Activated T-cell treated with anti-CD3 and anti-CD28 coated beads for 24 hours (primary cell): Measurements from ENCODE around the gene UNK.

Experiments
- DNase-seq: peaks from one replicate; pipeline ENCODE4 v3.0.0-alpha.2; 2020; ENCODE audit warnings: low read depth

UNK gene

DNA sequence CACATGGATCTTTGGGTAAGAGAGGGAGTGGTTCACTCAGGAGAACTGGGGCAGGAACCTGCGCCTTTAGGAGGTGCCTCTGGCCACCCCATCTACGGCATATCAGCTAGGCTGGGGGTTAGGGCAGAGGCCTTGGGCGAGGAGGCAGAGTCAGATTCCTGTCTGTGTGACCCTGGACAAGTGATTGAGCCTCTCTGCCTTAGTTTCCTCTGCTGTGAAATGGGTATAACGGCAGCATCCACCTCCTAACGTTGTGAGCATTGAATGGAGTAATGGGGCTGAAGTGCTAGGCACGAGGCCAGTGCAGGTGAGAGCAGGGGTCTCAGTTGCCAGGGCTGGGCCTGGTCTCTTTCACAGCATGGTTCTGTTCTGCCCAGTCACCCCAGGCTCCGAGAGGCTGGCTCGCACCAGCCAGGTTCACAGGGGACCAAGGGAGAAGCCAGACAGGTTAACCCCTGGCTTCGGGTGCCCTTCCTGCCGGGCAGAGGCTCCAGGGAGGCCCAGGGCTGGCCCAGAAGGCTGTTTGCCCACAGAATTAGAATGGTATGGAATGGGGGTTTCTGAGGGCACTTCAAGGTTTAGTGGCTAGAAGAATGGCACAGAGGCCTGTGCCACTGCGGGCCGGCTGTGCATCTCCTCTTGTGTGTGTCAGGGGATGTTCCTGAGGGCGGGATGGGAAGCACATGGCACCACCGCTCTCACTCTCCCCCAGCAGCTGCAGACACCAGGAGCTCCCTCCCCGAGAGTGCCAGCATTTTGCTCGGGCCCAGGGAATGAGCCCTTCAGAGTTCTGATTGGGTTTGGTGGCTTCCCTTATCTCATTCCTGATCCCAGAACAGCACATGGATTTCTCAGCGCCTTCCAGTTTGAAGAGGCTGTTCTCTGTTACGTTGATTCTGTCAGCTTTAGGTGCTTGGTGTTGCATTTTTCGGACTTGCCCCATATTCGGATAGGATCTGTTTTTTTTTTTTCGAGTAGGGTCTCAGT is 35.8 kb downstream of the UNK start:
- no peak for DNase-seq

GRCh38 chr17:75821552-75821951 is 36.9 kb downstream of the UNK start:
- no peak for DNase-seq

- DNase-seq: no peak
Measured at GRCh38 chr17:75822119-75822799, 37.7 kb downstream of the UNK start.

DNA sequence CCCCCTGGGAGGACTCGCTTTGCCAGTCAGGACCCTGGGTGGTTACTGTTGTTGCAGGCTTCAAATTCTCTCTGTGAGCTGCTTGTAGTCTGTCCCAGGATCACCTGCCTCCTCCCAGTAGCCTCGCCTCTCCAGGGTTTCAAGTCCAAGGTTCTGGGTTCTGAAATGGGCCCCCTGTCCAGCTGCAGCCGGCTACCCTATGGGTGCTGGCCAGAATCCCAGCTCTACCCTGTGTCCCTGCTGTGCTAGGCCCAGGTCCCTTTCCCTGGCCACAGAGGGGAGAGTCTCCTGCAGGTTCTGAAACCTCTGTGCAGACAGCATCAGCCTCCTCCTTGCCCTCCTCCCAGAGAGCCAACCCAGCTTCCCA is 38.2 kb downstream of the UNK start:
- no peak for DNase-seq

- DNase-seq: no peak
Measured at GRCh38 chr17:75823257-75824041, 38.8 kb downstream of the UNK start.

DNA sequence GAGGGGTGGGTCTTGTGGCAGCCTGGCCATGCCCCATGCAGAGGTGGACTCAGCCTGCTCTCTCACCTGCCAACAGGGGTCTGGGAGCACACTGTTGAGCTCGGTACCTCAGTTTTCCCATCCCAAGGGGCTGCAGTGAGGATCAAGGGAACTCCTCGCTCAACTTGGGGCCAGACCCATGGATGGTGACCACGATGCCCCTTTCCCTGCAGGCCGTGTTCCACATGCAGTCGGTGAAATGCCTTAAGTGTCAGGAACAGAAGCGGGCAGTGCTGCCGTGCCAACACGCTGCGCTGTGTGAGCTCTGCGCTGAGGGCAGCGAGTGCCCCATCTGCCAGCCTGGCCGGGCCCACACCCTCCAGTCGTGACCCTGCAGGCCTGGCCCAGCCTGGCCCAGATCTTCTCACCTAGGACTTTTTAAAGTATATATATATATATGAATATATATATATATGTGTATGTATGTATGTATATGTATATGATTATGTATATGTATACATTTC is 39.5 kb downstream of the UNK start:
- no peak for DNase-seq

- no peak for DNase-seq
Measured at GRCh38 chr17:75824666-75825065, 40.1 kb downstream of the UNK start.

DNA sequence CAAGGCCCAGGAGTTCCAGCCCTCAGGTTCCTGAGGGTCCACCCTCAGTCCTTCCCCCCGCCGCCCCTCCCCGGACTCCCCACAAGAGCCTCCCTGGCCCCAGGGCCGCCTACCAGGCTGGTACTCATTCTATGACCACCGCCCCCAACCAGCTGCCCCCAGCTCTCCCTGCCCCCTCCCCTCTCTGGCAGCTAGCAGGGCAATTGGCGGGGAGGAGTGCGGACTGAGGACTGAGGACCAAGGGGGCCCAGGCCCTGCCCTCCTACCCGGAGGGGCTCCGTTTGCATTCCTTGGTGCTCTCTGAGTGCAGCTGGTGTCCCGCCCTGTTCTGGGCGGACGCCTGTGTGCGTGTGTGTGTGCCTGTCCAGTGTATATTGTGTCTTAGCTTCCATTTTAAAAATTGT is 40.5 kb downstream of the UNK start:
- no peak for DNase-seq

- no peak for DNase-seq
Measured at GRCh38 chr17:75825748-75826370, 41.3 kb downstream of the UNK start.

DNA sequence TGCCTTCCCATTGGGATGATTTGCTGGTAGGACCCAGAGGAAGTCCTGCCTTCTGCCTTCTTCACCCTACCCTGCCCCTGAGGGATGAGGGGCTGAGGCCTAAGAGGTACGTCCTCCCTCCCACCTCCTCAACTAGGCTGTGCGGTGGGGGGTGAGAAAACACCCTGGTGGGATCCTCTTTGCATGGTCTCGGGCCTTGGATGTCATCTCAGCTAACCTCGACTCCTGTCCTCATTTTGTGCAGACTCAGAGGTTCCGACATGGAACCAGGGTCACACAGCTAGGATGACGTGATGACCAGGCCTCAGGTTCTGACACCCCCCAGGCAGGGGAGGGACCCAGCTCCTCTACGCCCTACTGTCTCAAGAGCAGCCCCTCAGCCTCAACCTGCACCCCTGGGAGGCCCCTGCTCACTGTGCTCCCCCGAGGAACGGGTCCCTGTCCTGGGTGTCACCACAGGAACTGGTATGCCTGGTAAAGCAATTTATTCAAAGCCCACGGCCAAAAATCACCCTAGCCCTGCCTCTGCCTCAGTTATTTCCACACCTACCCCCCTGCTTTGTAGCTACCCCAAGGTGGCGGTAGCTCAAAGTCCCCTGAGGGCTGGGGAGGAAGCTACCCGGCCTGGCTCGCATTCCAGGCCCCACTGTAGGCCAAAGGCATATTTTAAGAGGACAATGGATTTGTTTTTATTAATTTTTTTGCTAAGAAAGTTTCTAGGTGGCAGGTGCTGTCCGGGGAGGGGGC is 42.1 kb downstream of the UNK start:
- no peak for DNase-seq

GRCh38 chr17:75827308-75828075 is 42.9 kb downstream of the UNK start:
- DNase-seq: peak; percentile 51

DNA sequence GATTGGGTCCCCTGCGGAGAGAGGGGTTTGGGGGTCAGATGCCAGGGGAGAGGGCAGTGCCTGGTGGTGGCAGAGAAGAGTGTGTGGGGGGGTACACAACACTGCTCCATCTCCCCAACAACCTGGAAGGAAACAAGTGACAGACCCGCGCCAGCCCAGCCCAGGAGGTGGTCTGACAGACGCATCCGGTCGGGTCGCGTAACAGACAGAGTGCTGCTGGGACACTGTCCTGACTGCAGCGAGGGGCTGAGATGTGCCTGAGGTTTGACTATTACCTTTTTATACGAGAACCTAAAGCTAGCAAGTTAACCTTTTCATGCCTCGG is 43.4 kb downstream of the UNK start:
- no peak for DNase-seq

- DNase-seq: no peak
Measured at GRCh38 chr17:75828741-75829140, 44.1 kb downstream of the UNK start.

DNA sequence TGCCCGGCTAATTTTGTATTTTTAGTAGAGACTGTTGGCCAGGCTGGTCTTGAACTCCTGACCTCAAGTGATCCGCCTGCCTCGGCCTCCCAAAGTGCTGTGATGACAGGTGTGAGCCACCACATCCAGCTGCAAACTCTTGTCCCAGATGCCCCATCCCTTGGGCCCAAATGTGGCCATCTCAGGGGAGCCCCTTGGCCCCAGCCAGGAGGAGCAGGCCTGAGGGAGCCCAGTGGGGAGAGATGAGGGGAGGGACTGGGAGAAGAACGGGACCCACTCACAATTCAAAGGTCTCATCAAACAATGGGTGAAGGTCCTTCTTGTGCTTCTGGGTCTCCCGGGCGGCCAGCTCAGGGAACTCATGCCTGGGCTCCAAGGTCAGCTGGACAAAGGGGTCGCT is 45.1 kb downstream of the UNK start:
- DNase-seq: no peak

DNA sequence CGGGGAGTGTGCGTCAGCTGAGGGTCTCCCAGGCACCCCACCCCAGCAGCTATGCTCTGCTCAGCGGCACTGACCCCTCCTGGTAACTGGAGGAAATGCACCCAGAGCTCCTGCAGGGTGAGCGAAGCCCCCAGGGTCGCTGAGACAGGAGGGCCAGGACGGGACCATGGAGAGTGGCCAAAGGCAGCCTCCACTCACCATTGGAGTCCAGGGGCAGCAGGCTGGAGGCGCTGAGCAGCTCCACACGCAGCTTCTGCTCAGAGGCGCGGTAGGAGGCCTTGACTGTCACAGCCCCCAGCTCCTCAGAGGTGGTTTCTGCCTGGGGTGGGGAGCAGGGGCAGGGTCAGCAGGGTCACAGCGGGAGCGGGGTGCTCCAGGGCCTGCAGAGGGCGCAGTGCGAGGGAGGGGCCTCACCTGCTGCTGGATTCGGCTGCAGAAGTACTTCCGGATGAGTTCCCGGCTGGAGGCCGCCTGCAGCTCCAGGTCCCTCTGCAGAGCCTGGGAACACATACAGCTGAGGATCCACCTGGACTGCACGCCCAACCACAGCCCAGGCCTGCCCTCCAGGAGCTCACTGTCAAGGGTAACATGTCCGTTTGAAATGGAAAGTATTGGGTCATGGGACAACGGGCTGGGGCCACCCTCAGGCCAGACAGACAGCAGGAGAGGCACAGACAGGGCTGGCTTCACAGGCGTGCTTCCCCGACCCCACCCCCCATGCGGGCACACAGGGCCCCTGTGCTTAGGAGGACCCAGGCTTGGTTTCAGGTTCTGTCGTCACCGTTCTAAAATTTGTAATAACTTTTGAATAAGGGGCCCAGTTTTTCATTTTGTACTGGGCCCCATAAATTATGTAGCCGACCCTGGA is 45.8 kb downstream of the UNK start:
- no peak for DNase-seq

GRCh38 chr17:75831032-75831571 is 46.5 kb downstream of the UNK start:
- DNase-seq: no peak

DNA sequence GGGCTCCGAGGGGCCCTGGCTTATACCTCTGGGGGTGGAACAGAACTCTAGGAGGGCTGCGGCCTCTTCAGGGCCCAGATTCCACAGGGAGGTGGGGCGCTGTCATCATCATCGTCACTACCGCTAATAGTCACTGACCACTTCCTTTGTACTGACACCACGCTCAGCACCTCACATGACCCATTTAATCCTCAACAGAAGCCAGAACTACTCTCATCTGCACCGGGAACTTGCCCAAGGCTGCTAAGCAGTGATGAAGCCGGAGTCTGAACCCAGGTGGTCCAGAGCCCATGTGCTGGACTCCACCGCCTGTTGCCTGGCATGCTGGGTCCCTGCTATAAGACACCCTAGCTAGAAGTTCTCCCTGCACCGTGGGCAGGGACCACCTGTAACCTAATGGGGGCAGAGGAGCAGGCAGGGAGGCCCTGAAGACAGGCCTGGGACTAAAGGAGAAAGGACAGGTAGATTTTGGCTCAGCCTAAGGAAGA is 47.6 kb downstream of the UNK start:
- DNase-seq: peak; percentile 36

DNA sequence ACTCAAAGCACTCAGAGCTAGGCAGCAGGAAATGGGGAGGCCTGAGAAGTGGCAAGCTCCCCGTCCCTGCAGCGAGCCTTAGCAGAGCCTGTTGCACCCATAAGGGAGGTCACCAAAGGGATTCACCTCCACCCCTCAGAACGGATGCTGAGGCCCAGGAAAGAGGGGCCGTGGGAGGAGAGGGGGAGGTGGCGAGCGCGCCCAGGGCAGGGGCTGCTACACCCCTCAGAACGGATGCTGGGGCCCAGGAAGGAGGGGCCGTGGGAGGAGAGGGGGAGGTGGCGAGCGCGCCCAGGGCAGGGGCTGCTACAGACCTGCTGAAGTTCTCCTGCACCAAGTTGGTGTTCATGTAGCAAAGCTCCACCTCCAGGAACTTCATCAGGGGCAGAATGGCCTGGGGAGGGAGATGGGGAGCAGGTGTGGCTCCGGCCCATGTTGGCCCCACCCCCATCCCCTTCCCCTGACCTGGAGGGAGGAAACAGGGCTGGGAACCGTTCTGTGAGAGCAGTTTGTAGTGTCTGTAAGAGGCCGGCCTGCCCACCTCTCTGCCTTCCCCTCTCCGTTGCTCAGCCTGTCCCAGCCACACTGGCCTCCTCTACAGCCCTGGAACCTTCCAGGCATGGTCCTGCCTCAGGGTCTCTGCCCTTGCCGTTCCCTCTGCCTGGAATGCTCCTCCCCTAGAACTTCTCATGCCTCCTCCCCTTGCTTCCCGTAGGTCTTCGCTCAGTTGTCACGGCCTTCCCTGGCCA is 48.2 kb downstream of the UNK start:
- no peak for DNase-seq
